ENCODE results near the gene IRS1.
"Not testable (repeated sequence)": the region's sequence is repeated elsewhere in the genome, so short reads cannot be mapped to it uniquely, and the experiment has no call there.

IRS1 gene, protein sequence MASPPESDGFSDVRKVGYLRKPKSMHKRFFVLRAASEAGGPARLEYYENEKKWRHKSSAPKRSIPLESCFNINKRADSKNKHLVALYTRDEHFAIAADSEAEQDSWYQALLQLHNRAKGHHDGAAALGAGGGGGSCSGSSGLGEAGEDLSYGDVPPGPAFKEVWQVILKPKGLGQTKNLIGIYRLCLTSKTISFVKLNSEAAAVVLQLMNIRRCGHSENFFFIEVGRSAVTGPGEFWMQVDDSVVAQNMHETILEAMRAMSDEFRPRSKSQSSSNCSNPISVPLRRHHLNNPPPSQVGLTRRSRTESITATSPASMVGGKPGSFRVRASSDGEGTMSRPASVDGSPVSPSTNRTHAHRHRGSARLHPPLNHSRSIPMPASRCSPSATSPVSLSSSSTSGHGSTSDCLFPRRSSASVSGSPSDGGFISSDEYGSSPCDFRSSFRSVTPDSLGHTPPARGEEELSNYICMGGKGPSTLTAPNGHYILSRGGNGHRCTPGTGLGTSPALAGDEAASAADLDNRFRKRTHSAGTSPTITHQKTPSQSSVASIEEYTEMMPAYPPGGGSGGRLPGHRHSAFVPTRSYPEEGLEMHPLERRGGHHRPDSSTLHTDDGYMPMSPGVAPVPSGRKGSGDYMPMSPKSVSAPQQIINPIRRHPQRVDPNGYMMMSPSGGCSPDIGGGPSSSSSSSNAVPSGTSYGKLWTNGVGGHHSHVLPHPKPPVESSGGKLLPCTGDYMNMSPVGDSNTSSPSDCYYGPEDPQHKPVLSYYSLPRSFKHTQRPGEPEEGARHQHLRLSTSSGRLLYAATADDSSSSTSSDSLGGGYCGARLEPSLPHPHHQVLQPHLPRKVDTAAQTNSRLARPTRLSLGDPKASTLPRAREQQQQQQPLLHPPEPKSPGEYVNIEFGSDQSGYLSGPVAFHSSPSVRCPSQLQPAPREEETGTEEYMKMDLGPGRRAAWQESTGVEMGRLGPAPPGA (N-terminal part only)

GRCh38 chr2:226799211-226799975, at the start of gene IRS1:
TSS of gene IRS1 (minus strand) at chr2:226799820. CDS start at chr2:226798738, 1,082 bp downstream.
- no peak for DNase-seq (ENCODE audit: low read depth)

GRCh38 chr2:226849349-226849748, 49.7 kb upstream of the IRS1 start:
- DNase-seq (ENCODE audit: low read depth): no peak

- DNase-seq (ENCODE audit: low read depth): no peak
These were observed 47.9 kb upstream of the IRS1 start for GRCh38 chr2:226847511-226847910.

DNA sequence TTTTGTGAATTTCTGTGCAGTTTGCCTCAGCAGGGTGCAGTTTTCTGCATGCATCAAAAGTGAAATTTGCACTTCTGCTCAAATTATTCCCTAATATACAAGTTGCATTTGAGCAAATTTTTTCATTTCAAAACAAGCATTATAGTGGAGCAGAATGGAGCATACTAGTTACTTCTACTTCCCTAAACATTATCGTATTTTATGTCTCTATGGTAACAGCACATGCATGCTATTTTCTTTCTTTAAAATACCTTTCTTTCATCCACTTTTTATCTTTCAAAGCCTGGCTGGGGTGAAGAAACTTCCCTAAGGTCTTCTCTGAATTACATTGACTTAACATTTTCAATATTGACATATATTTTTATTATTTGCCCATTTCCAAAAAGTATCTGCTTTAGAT, 47.5 kb upstream of the IRS1 start:
- no peak for DNase-seq (ENCODE audit: low read depth)

DNA sequence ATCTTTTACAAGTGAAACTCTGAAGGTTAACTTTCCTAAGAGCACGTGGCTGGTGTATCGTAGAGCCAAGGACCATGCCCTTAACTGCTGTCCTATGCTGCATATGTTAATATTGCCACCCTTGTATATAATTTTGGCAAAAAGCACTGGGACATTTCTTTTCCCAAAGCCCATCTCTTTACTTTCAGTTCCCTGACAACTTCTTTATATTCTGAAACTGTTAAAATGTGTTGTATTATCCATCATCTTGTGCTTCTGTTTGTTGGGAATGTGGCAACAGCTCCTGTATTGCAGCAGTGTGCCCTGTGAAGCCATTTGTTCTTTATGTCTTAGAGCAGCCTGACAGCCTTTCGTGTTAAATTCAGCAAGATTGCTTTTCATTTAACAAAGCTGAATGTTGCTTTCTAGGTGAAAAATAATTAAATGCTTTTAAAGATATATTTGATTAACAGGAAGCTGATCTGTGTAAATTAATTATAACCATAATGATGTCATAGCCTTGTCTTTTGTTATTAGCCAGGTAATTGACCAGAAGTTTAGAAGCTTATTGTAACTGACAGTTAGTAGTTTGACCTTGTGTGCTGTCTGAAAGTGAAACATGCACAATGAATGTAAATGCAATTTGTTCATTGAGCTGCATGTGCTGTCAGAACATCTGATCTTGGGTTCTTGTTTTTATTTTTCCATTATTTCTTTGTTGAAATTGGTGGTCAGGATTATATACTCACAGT, 45.9 kb upstream of the IRS1 start:
- DNase-seq (ENCODE audit: low read depth): no peak

GRCh38 chr2:226843001-226843400, 43.4 kb upstream of the IRS1 start:
- DNase-seq (ENCODE audit: low read depth): not testable (repeated sequence)

- DNase-seq (ENCODE audit: low read depth): no peak
These were observed 40.3 kb upstream of the IRS1 start for GRCh38 chr2:226839951-226840350.

- DNase-seq (ENCODE audit: low read depth): no peak
These were observed 39.5 kb upstream of the IRS1 start for GRCh38 chr2:226839161-226839560.

- no peak for DNase-seq (ENCODE audit: low read depth)
These were observed 39.1 kb upstream of the IRS1 start for GRCh38 chr2:226838722-226839121.

- no peak for DNase-seq (ENCODE audit: low read depth)
These were observed 38.4 kb upstream of the IRS1 start for GRCh38 chr2:226837787-226838603.

- DNase-seq (ENCODE audit: low read depth): no peak
These were observed 37.7 kb upstream of the IRS1 start for GRCh38 chr2:226837334-226837733.

GRCh38 chr2:226836548-226836885, 36.9 kb upstream of the IRS1 start:
- no peak for DNase-seq (ENCODE audit: low read depth)

- DNase-seq (ENCODE audit: low read depth): peak; percentile 74
These were observed 36.4 kb upstream of the IRS1 start, which contains the start of gene RHBDD1 for GRCh38 chr2:226835796-226836547. TSS of gene RHBDD1 (plus strand) at chr2:226836054. CDS start at chr2:226864694, 28,640 bp downstream.

DNA sequence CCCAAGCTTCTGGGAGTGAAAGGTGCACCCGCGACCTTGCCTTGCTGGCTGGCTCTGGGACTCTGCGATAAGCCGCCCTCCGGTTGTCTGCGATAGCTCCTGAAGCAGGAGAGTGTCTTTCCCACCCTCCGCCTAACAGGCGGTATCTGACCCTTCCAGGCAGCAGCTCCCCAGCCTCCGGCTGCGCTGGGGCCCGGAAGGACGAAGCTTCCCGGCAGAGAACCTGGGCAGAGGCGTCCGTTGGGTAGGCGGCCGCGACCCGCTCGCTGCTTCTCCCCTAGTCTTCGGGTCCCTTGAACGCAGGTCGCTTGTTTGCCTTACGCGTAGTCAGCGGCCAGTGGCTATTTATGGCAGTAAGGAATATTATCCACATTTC, 35.8 kb upstream of the IRS1 start:
- no peak for DNase-seq (ENCODE audit: low read depth)

DNA sequence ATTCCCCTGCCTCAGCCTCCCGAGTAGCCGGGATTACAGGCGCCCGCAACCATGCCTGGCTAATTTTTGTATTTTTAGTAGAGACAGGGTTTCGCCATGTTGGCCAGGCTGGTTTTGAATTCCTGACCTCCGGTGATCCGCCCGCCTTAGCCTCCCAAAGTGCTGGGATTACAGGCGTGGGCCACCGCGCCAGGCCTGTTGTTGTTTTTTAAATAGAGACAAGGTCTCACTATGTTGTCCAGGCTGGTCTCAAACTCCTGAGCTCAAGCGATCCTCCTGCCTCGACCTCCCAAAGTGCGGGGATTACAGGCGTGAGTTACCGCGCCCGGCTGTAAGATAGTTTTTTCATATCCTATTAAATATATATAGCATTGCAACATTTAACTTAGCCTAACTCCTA, 35.3 kb upstream of the IRS1 start:
- not testable (repeated sequence) for DNase-seq (ENCODE audit: low read depth)

GRCh38 chr2:226832061-226832460, 32.4 kb upstream of the IRS1 start:
- no peak for DNase-seq (ENCODE audit: low read depth)

DNA sequence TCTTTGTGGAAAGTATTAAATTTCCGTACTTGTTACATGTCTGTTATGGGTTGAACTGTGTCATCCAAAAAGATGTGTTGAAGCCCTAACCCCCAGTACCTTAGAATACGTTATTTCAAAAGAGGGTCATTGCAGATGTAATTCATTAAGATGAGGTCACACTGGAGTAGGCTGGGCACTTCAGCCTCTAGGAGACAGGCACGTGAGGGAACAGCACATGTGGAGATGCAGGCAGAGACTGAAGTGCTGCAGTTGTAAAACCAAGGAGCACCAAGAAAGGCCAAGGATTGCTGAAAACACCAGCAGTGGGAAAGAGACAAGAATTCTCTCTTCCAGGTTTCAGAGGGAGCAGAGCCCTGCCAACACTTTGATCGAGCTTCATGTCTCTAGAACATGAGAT, 31.6 kb upstream of the IRS1 start:
- no peak for DNase-seq (ENCODE audit: low read depth)

- DNase-seq (ENCODE audit: low read depth): no peak
These were observed 30.4 kb upstream of the IRS1 start for GRCh38 chr2:226829721-226830631.

- DNase-seq (ENCODE audit: low read depth): no peak
These were observed 28.6 kb upstream of the IRS1 start for GRCh38 chr2:226828191-226828590.

Measured in non-pigmented ciliary epithelial cell (primary cell).